ENCODE data around the gene TTC4.

DNA sequence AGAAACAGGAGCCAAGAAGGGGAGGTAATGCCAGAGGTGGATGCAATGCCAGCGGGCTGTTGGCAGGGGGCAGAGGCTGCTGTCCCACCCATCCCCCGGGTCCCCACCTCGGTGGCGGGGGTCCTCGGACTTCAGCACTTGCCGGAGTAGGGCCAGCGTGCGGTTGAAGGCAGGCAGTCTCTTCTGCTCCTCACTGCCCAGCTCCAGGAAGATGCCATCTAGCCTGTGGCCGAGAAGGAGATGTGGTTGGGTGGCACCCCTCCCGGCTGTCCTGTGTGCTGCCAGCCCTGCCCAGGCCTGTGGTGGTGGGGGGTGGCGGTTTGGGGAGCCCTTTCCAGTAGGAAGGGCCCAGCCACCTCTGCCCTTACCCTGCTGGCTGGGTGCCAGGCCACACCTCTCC lies 71.9 kb downstream of the TTC4 start:
- TF ChIP-seq, protein P1, sequence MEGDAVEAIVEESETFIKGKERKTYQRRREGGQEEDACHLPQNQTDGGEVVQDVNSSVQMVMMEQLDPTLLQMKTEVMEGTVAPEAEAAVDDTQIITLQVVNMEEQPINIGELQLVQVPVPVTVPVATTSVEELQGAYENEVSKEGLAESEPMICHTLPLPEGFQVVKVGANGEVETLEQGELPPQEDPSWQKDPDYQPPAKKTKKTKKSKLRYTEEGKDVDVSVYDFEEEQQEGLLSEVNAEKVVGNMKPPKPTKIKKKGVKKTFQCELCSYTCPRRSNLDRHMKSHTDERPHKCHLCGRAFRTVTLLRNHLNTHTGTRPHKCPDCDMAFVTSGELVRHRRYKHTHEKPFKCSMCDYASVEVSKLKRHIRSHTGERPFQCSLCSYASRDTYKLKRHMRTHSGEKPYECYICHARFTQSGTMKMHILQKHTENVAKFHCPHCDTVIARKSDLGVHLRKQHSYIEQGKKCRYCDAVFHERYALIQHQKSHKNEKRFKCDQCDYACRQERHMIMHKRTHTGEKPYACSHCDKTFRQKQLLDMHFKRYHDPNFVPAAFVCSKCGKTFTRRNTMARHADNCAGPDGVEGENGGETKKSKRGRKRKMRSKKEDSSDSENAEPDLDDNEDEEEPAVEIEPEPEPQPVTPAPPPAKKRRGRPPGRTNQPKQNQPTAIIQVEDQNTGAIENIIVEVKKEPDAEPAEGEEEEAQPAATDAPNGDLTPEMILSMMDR (IDR thresholded peaks at IDR 0.05): no peak
- TF ChIP-seq EP300 (IDR thresholded peaks at IDR 0.05) (no peak), POLR2A (IDR thresholded peaks at IDR 0.05) (no peak)

All from tibial nerve (tissue), 4 donors.